HG03108 (cell line): ENCODE data around the gene NT5DC1.
"Not testable (repeated sequence)": the region's sequence is repeated elsewhere in the genome, so short reads cannot be mapped to it uniquely, and the experiment has no call there.

Source experiments
- ATAC-seq: cut with Tn5 transposase; IDR thresholded peaks from one replicate; pipeline ENCODE4 v1.9.1; 2021; ENCODE audit warnings: moderate library complexity; ENCODE audit not compliant: unreplicated experiment

Gene NT5DC1

GRCh38 chr6:116268589-116269293 lies 168.1 kb downstream of the NT5DC1 start:
- ATAC-seq = peak; percentile 79

GRCh38 chr6:116271149-116271708 lies 170.6 kb downstream of the NT5DC1 start:
- no peak for ATAC-seq

- ATAC-seq = no peak
These were observed 176.5 kb downstream of the NT5DC1 start for GRCh38 chr6:116277124-116277523.

GRCh38 chr6:116278481-116278829 lies 177.8 kb downstream of the NT5DC1 start:
- no peak for ATAC-seq

- ATAC-seq = no peak
These were observed 178.2 kb downstream of the NT5DC1 start for GRCh38 chr6:116278854-116279231.

GRCh38 chr6:116279232-116280160 lies 178.8 kb downstream of the NT5DC1 start, which contains the start of gene TSPYL1:
TSPYL1 (minus strand) TSS chr6:116279930; CDS start chr6:116279830, 100 bp downstream.
- ATAC-seq = peak; percentile 96

- no peak for ATAC-seq
These were observed 179.7 kb downstream of the NT5DC1 start for GRCh38 chr6:116280161-116280932.

- ATAC-seq = no peak
These were observed 180.3 kb downstream of the NT5DC1 start for GRCh38 chr6:116280933-116281316.

GRCh38 chr6:116282698-116283097 lies 182.0 kb downstream of the NT5DC1 start:
- ATAC-seq = no peak

GRCh38 chr6:116283191-116283590 lies 182.5 kb downstream of the NT5DC1 start:
- no peak for ATAC-seq

- ATAC-seq = not testable (repeated sequence)
These were observed 184.3 kb downstream of the NT5DC1 start for GRCh38 chr6:116284984-116285383.

GRCh38 chr6:116286773-116287358 lies 186.2 kb downstream of the NT5DC1 start:
- no peak for ATAC-seq

GRCh38 chr6:116287689-116288282 lies 187.1 kb downstream of the NT5DC1 start:
- no peak for ATAC-seq

GRCh38 chr6:116289876-116290275 lies 189.2 kb downstream of the NT5DC1 start:
- no peak for ATAC-seq

GRCh38 chr6:116290799-116291198 lies 190.1 kb downstream of the NT5DC1 start:
- ATAC-seq = no peak

GRCh38 chr6:116291701-116292396 lies 191.2 kb downstream of the NT5DC1 start:
- no peak for ATAC-seq

GRCh38 chr6:116292553-116292952 lies 191.9 kb downstream of the NT5DC1 start:
- no peak for ATAC-seq

- ATAC-seq = no peak
These were observed 197.6 kb downstream of the NT5DC1 start for GRCh38 chr6:116298273-116298672.

GRCh38 chr6:116298973-116299372 lies 198.3 kb downstream of the NT5DC1 start:
- peak; percentile 64 for ATAC-seq
